Suprapubic skin (tissue), 3 donors: Measurements from ENCODE around the gene ANKRD13B.

Experiments
- CTCF ChIP-seq, 2 donors: fragments of 200-600 bp in 1 of 2; fragments of 450-650 bp in 1 of 2; sonication (generic) in 1 of 2; IDR thresholded peaks; one replicate each; pipeline ENCODE4 v1.5.1; 2016 to 2019; ENCODE audit warnings: antibody characterized with exemption in 2 of 2, mild to moderate bottlenecking in 1 of 2, moderate library complexity in 1 of 2
- POLR2A ChIP-seq, 2 donors: fragments of 450-650 bp; IDR thresholded peaks; one replicate each; pipeline ENCODE4 v1.6.1; 2017; ENCODE audit warnings: antibody characterized with exemption in 2 of 2, mild to moderate bottlenecking in 2 of 2, moderate library complexity in 2 of 2

GRCh38 chr17:29593591-29594518, 923 bp downstream of the ANKRD13B start:
- TF ChIP-seq CTCF (IDR thresholded peaks at IDR 0.05) (peak in 1 of 2 donors; percentile 18), POLR2A (IDR thresholded peaks at IDR 0.05) (no peak)
